Liver (tissue), 3 donors: ENCODE measurements around the gene MUS81.

Experiments
- CTCF ChIP-seq: fragments of 150-350 bp; IDR thresholded peaks from 2 replicates; pipeline ENCODE4 v1.5.1; 2017; ENCODE audit warnings: improper control_type of control experiment, low read depth, low read length; ENCODE audit not compliant: missing input control
- FOXA1 ChIP-seq: IDR thresholded peaks from 2 replicates; pipeline ENCODE4 v1.6.1; 2016; ENCODE audit warnings: antibody characterized with exemption
- GABPA ChIP-seq, 2 donors: IDR thresholded peaks in 1 of 2; conservative IDR thresholded peaks in 1 of 2; 2 replicates each; pipeline ENCODE4 v1.6.1; 2016; ENCODE audit warnings: antibody characterized with exemption in 2 of 2, mild to moderate bottlenecking in 1 of 2, moderate library complexity in 1 of 2
- HNF4A ChIP-seq, 2 donors: conservative IDR thresholded peaks; 2 replicates each; pipeline ENCODE4 v1.6.1; 2016; ENCODE audit warnings: antibody characterized with exemption in 2 of 2, mild to moderate bottlenecking in 2 of 2
- JUND ChIP-seq, 2 donors: IDR thresholded peaks; 2 replicates each; pipeline ENCODE4 v1.6.1; 2016; ENCODE audit warnings: antibody characterized with exemption in 2 of 2
- MAX ChIP-seq: IDR thresholded peaks from 2 replicates; pipeline ENCODE4 v1.6.1; 2016; ENCODE audit warnings: antibody characterized with exemption
- RAD21 ChIP-seq, 2 donors: IDR thresholded peaks; 2 replicates each; pipeline ENCODE4 v1.6.1; 2016; ENCODE audit warnings: antibody characterized with exemption in 2 of 2, mild to moderate bottlenecking in 2 of 2
- RXRA ChIP-seq, 2 donors: IDR thresholded peaks; 2 replicates each; pipeline ENCODE4 v1.6.1; 2017 to 2018; ENCODE audit warnings: antibody characterized with exemption in 2 of 2, mild to moderate bottlenecking in 1 of 2
- TF ChIP-seq, protein P1 (sequence below): IDR thresholded peaks from 2 replicates; pipeline ENCODE4 v1.6.1; 2016; ENCODE audit warnings: antibody characterized with exemption, mild to moderate bottlenecking
- TF ChIP-seq, protein P2 (sequence below): IDR thresholded peaks from 2 replicates; pipeline ENCODE4 v1.6.1; 2016; ENCODE audit warnings: antibody characterized with exemption
- donor health status: healthy.
- donor health status: healthy.

DNA sequence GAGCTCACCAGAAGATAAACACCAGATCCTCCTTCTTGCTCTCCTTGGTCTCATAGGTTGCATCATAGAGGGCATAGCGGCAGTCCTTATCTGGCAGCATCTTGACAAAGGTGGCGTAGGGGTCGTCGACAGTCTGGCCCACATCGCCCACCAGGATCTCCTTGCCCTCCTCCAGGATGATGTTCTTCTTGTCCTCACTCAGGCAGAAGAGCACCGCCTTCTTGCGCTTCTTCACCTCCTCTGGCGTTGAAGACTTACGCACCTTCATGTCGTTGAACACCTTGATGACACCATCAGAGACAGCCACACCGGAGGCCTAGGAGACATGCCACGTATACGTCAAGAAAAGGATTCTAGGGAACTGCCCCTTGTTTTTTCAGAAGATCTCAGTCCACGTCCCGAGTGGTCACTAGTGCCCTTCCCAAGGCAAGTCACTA is 4.3 kb upstream of the MUS81 start:
- no peak for TF ChIP-seq CTCF
- no peak for TF ChIP-seq RAD21 (IDR thresholded peaks at IDR 0.05)
- TF ChIP-seq RXRA (IDR thresholded peaks at IDR 0.05): no peak
- TF ChIP-seq, protein P1, sequence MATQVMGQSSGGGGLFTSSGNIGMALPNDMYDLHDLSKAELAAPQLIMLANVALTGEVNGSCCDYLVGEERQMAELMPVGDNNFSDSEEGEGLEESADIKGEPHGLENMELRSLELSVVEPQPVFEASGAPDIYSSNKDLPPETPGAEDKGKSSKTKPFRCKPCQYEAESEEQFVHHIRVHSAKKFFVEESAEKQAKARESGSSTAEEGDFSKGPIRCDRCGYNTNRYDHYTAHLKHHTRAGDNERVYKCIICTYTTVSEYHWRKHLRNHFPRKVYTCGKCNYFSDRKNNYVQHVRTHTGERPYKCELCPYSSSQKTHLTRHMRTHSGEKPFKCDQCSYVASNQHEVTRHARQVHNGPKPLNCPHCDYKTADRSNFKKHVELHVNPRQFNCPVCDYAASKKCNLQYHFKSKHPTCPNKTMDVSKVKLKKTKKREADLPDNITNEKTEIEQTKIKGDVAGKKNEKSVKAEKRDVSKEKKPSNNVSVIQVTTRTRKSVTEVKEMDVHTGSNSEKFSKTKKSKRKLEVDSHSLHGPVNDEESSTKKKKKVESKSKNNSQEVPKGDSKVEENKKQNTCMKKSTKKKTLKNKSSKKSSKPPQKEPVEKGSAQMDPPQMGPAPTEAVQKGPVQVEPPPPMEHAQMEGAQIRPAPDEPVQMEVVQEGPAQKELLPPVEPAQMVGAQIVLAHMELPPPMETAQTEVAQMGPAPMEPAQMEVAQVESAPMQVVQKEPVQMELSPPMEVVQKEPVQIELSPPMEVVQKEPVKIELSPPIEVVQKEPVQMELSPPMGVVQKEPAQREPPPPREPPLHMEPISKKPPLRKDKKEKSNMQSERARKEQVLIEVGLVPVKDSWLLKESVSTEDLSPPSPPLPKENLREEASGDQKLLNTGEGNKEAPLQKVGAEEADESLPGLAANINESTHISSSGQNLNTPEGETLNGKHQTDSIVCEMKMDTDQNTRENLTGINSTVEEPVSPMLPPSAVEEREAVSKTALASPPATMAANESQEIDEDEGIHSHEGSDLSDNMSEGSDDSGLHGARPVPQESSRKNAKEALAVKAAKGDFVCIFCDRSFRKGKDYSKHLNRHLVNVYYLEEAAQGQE: no peak
- TF ChIP-seq FOXA1: no peak
- no peak for TF ChIP-seq GABPA (IDR thresholded peaks at IDR 0.05 in 1 of 2, conservative IDR thresholded peaks at IDR 0.05 in 1 of 2)
- no peak for TF ChIP-seq HNF4A (conservative IDR thresholded peaks at IDR 0.05)
- TF ChIP-seq, protein P2, sequence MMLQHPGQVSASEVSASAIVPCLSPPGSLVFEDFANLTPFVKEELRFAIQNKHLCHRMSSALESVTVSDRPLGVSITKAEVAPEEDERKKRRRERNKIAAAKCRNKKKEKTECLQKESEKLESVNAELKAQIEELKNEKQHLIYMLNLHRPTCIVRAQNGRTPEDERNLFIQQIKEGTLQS: no peak
- TF ChIP-seq MAX: no peak
- TF ChIP-seq JUND (IDR thresholded peaks at IDR 0.05): no peak
